Mesenchymal stem cell (in vitro differentiated cells and primary cell): ENCODE data around the gene TSPAN13.

ENCODE experiments used
- DNase-seq: peaks from one replicate; pipeline ENCODE4 v3.0.0-alpha.2; 2013
- H2AFZ ChIP-seq: one replicate; pipeline ENCODE4 v1.6.1; 2013; ENCODE audit warnings: low read depth, mild to moderate bottlenecking, control low read depth, inconsistent platforms, low read length, moderate library complexity
- H2AK5ac ChIP-seq: 2 replicates; pipeline ENCODE4 v1.6.1; 2013; ENCODE audit warnings: low read length, moderate library complexity, mild to moderate bottlenecking, inconsistent platforms; ENCODE audit not compliant: severe bottlenecking
- H2BK120ac ChIP-seq: one replicate; pipeline ENCODE4 v1.6.1; 2013; ENCODE audit warnings: low read depth, mild to moderate bottlenecking, inconsistent platforms, low read length, moderate library complexity
- H2BK12ac ChIP-seq, 2 experiments: one replicate each; pipeline ENCODE4 v1.6.1; 2013; ENCODE audit warnings: inconsistent platforms in 2 of 2, low read length in 2 of 2, mild to moderate bottlenecking in 2 of 2, moderate library complexity in 2 of 2, control low read depth in 1 of 2
- H2BK15ac ChIP-seq: one replicate; pipeline ENCODE4 v1.6.1; 2013; ENCODE audit warnings: mild to moderate bottlenecking, low read depth, inconsistent platforms; ENCODE audit not compliant: poor library complexity, severe bottlenecking
- H2BK5ac ChIP-seq: 2 replicates; pipeline ENCODE4 v1.6.1; 2013; ENCODE audit warnings: low read depth, mild to moderate bottlenecking, low read length, control low read depth, inconsistent platforms; ENCODE audit not compliant: poor library complexity, severe bottlenecking
- H3K14ac ChIP-seq, 2 experiments: one replicate each; pipeline ENCODE4 v1.6.1; 2013; ENCODE audit warnings: inconsistent platforms in 2 of 2, low read length in 2 of 2, control low read depth in 1 of 2, mild to moderate bottlenecking in 1 of 2, moderate library complexity in 1 of 2
- H3K18ac ChIP-seq, 2 experiments: one replicate each; pipeline ENCODE4 v1.6.1; 2013; ENCODE audit warnings: inconsistent platforms in 2 of 2, low read length in 2 of 2, control low read depth in 1 of 2, low read depth in 1 of 2, mild to moderate bottlenecking in 1 of 2
- H3K23ac ChIP-seq, 2 experiments: one replicate each; pipeline ENCODE4 v1.6.1; 2013; ENCODE audit warnings: inconsistent platforms in 2 of 2, low read length in 2 of 2, mild to moderate bottlenecking in 2 of 2, moderate library complexity in 2 of 2, control low read depth in 1 of 2
- H3K27ac ChIP-seq: 2 replicates; pipeline ENCODE4 v1.5.1; 2013; ENCODE audit warnings: mild to moderate bottlenecking, moderate library complexity, low read length, control low read depth, inconsistent platforms; ENCODE audit not compliant: poor library complexity, severe bottlenecking
- H3K27me3 ChIP-seq, 2 experiments: 2 replicates each; pipeline versions ENCODE4 v1.6.1 to v1.7.0; 2013; ENCODE audit warnings: low read length in 2 of 2, mild to moderate bottlenecking in 2 of 2, moderate library complexity in 2 of 2, control low read depth in 1 of 2, inconsistent platforms in 1 of 2; ENCODE audit not compliant: control insufficient read depth in 1 of 2, insufficient read depth in 1 of 2
- H3K36me3 ChIP-seq, 2 experiments: 2 replicates each; pipeline versions ENCODE4 v1.6.1 to v1.7.0; 2013; ENCODE audit warnings: low read length in 2 of 2, control low read depth in 1 of 2, inconsistent platforms in 1 of 2, low read depth in 1 of 2, mild to moderate bottlenecking in 1 of 2; ENCODE audit not compliant: insufficient read depth in 2 of 2, control insufficient read depth in 1 of 2
- H3K4ac ChIP-seq, 2 experiments: one replicate each; pipeline ENCODE4 v1.6.1; 2013; ENCODE audit warnings: inconsistent platforms in 2 of 2, low read length in 2 of 2, mild to moderate bottlenecking in 2 of 2, moderate library complexity in 2 of 2, control low read depth in 1 of 2, low read depth in 1 of 2
- H3K4me1 ChIP-seq: 2 replicates; pipeline ENCODE4 v1.6.1; 2013; ENCODE audit warnings: low read depth, low read length, control low read depth; ENCODE audit not compliant: control insufficient read depth, insufficient read depth
- H3K4me2 ChIP-seq: 2 replicates; pipeline ENCODE4 v1.6.1; 2013; ENCODE audit warnings: low read length, mild to moderate bottlenecking, inconsistent platforms; ENCODE audit not compliant: poor library complexity, severe bottlenecking
- H3K4me3 ChIP-seq, 2 experiments: 2 replicates each; pipeline versions ENCODE4 v1.5.1 to v1.7.0; 2013; ENCODE audit warnings: low read length in 2 of 2, mild to moderate bottlenecking in 2 of 2, control low read depth in 1 of 2, low read depth in 1 of 2; ENCODE audit not compliant: insufficient read depth in 1 of 2
- H3K79me1 ChIP-seq: replicated peaks from 2 replicates; pipeline ENCODE4 v1.6.1; 2013; ENCODE audit warnings: mild to moderate bottlenecking, control low read depth, low read length, inconsistent platforms; ENCODE audit not compliant: poor library complexity, severe bottlenecking
- H3K9ac ChIP-seq: 2 replicates; pipeline ENCODE4 v1.7.0; 2013; ENCODE audit warnings: mild to moderate bottlenecking, low read length, moderate library complexity
- H3K9me3 ChIP-seq: 2 replicates; pipeline ENCODE4 v1.7.0; 2013; ENCODE audit warnings: mild to moderate bottlenecking, low read length; ENCODE audit not compliant: control insufficient read depth
- H4K8ac ChIP-seq: one replicate; pipeline ENCODE4 v1.6.1; 2013; ENCODE audit warnings: inconsistent platforms, mild to moderate bottlenecking, low read length, moderate library complexity
- H4K91ac ChIP-seq: one replicate; pipeline ENCODE4 v1.6.1; 2013; ENCODE audit warnings: mild to moderate bottlenecking, low read length, inconsistent platforms
- WGBS: methylation state at CpG from one replicate; pipeline ENCODE4 v1.1.7; 2013; ENCODE audit warnings: mixed read lengths; 5-methylcytosine and 5-hydroxymethylcytosine counted together

The TSPAN13 gene

GRCh38 chr7:16816824-16817223 is 63.3 kb downstream of the TSPAN13 start:
- H3K14ac ChIP-seq = no peak overlapping the region
- H2BK120ac ChIP-seq = no peak overlapping the region
- H4K8ac ChIP-seq = no peak overlapping the region
- no peak overlapping the region for H3K23ac ChIP-seq
- no peak overlapping the region for H4K91ac ChIP-seq
- peaks cover 2% of the 10 kb centered on the region for H3K4me1 ChIP-seq
- H2BK5ac ChIP-seq = no peak overlapping the region
- no peak overlapping the region for H2AFZ ChIP-seq
- H3K4ac ChIP-seq = no peak overlapping the region
- no peaks in the 10 kb centered on the region for H3K36me3 ChIP-seq
- H2AK5ac ChIP-seq = no peak overlapping the region
- H3K27ac ChIP-seq = no peak overlapping the region
- H3K4me3 ChIP-seq = no peak overlapping the region
- no peaks in the 10 kb centered on the region for H3K79me1 ChIP-seq
- H3K4me2 ChIP-seq = no peak overlapping the region
- H3K27me3 ChIP-seq = no peaks in the 10 kb centered on the region
- H3K9ac ChIP-seq = no peak overlapping the region
- no peak for DNase-seq
- 62% methylated on average over 2 of the region's 2 CpGs for WGBS
- no peak overlapping the region for H2BK12ac ChIP-seq
- no peak overlapping the region for H2BK15ac ChIP-seq
- no peaks in the 10 kb centered on the region for H3K9me3 ChIP-seq
- H3K18ac ChIP-seq = no peak overlapping the region

GRCh38 chr7:16817536-16817935 is 64.0 kb downstream of the TSPAN13 start:
- no peak overlapping the region for H3K4me3 ChIP-seq
- no peak overlapping the region for H4K8ac ChIP-seq
- no peak overlapping the region for H2BK12ac ChIP-seq
- no peak overlapping the region for H3K4me2 ChIP-seq
- peak; percentile 23 for DNase-seq
- H3K4me1 ChIP-seq = peaks cover 2% of the 10 kb centered on the region
- H4K91ac ChIP-seq = no peak overlapping the region
- WGBS = no CpG with 5 or more reads among the region's 1 CpG
- no peaks in the 10 kb centered on the region for H3K9me3 ChIP-seq
- no peak overlapping the region for H2AK5ac ChIP-seq
- no peak overlapping the region for H3K14ac ChIP-seq
- H3K9ac ChIP-seq = no peak overlapping the region
- no peak overlapping the region for H2BK120ac ChIP-seq
- H2AFZ ChIP-seq = no peak overlapping the region
- H3K79me1 ChIP-seq = no peaks in the 10 kb centered on the region
- H3K27ac ChIP-seq = no peak overlapping the region
- no peaks in the 10 kb centered on the region for H3K36me3 ChIP-seq
- H3K23ac ChIP-seq = no peak overlapping the region
- H3K4ac ChIP-seq = no peak overlapping the region
- H3K27me3 ChIP-seq = no peaks in the 10 kb centered on the region
- no peak overlapping the region for H2BK15ac ChIP-seq
- H2BK5ac ChIP-seq = no peak overlapping the region
- H3K18ac ChIP-seq = no peak overlapping the region

- H4K91ac ChIP-seq = no peak overlapping the region
- no peak overlapping the region for H2AFZ ChIP-seq
- H2BK12ac ChIP-seq = no peak overlapping the region
- H3K27ac ChIP-seq = no peak overlapping the region
- no peak overlapping the region for H3K23ac ChIP-seq
- H3K27me3 ChIP-seq = no peaks in the 10 kb centered on the region
- WGBS = 100% methylated on average over 2 of the region's 3 CpGs
- H3K36me3 ChIP-seq = no peaks in the 10 kb centered on the region
- H3K9ac ChIP-seq = no peak overlapping the region
- peak overlapping the region; percentile 90 for H2AK5ac ChIP-seq
- H3K4me1 ChIP-seq = peaks cover 2% of the 10 kb centered on the region
- H4K8ac ChIP-seq = no peak overlapping the region
- no peak overlapping the region for H3K4me3 ChIP-seq
- H3K18ac ChIP-seq = no peak overlapping the region
- no peak overlapping the region for H3K4me2 ChIP-seq
- peak overlapping the region; percentile 0 for H2BK5ac ChIP-seq
- no peaks in the 10 kb centered on the region for H3K79me1 ChIP-seq
- H3K14ac ChIP-seq = peak overlapping the region in 1 of 2 experiments; percentile 41
- DNase-seq = no peak
- H2BK120ac ChIP-seq = no peak overlapping the region
- H3K9me3 ChIP-seq = no peaks in the 10 kb centered on the region
- H3K4ac ChIP-seq = no peak overlapping the region
- no peak overlapping the region for H2BK15ac ChIP-seq
Observed at GRCh38 chr7:16818732-16819131, 65.2 kb downstream of the TSPAN13 start.

GRCh38 chr7:16822029-16822428 is 68.5 kb downstream of the TSPAN13 start:
- Histone ChIP-seq H3K4ac (no peak overlapping the region), H3K27me3 (no peaks in the 10 kb centered on the region), H3K9me3 (no peaks in the 10 kb centered on the region), H2AK5ac (no peak overlapping the region), H3K4me1 (peaks cover 2% of the 10 kb centered on the region), H3K27ac (no peak overlapping the region), H2AFZ (no peak overlapping the region), H3K18ac (no peak overlapping the region), H4K8ac (no peak overlapping the region), H3K9ac (no peak overlapping the region), H2BK5ac (no peak overlapping the region), H3K14ac (no peak overlapping the region), H4K91ac (no peak overlapping the region), H3K79me1 (no peaks in the 10 kb centered on the region), H3K23ac (no peak overlapping the region), H3K36me3 (no peaks in the 10 kb centered on the region), H2BK12ac (no peak overlapping the region), H3K4me2 (no peak overlapping the region), H2BK120ac (no peak overlapping the region), H3K4me3 (no peak overlapping the region), H2BK15ac (no peak overlapping the region)
- no peak for DNase-seq
- 83% methylated on average over 2 of the region's 3 CpGs for WGBS
